Measurements from ENCODE around the gene TNS1. TPM values are rescaled to one million over a fixed set of nuclear protein-coding genes. Genes with fewer than 3 reads are reported as not detected.
A peak's percentile ranks its signal among the peaks of the same experiment; 100 is the strongest.

Gene TNS1
- total RNA-seq, 2 donors from 2014 or later, result 436 to 508 TPM

- intact Hi-C loops (cut with DNase I), result loop anchor here (5.0 kb wide), 1 partner anchor 42 kb away; no protein-coding TSS in a partner anchor
- peak; percentile 22 for DNase-seq
- no peak for ATAC-seq
Measured at GRCh38 chr2:217900010-217900779, 102.6 kb downstream of the TNS1 start.

- intact Hi-C loops (cut with DNase I), result loop anchor here (5.0 kb wide), 1 partner anchor 43 kb away; no protein-coding TSS in a partner anchor
- ATAC-seq (peak; percentile 6 to 45), DNase-seq (peak; percentile 78)
Measured at GRCh38 chr2:217899231-217900009, 103.4 kb downstream of the TNS1 start.

GRCh38 chr2:217897816-217898806, 104.7 kb downstream of the TNS1 start:
- ATAC-seq (peak; percentile 6 to 35), DNase-seq (peak; percentile 54)
- intact Hi-C loops (cut with DNase I), result no loop called here

GRCh38 chr2:217897091-217897715, 105.6 kb downstream of the TNS1 start:
- intact Hi-C loops (cut with DNase I), result no loop called here
- DNase-seq (peak; percentile 26), ATAC-seq (no peak)

- intact Hi-C loops (cut with DNase I), result no loop called here
- ATAC-seq (no peak), DNase-seq (peak; percentile 9)
Measured at GRCh38 chr2:217895070-217895635, 107.6 kb downstream of the TNS1 start.

GRCh38 chr2:217893440-217893839, 109.4 kb downstream of the TNS1 start:
- ATAC-seq, result no peak
- intact Hi-C loops (cut with DNase I), result loop anchor here (5.0 kb wide), 2 partner anchors 34 to 94 kb away; no protein-coding TSS in a partner anchor
- peak; percentile 17 for DNase-seq

GRCh38 chr2:217892560-217892959, 110.2 kb downstream of the TNS1 start:
- peak; percentile 16 for DNase-seq

GRCh38 chr2:217890445-217890844, 112.3 kb downstream of the TNS1 start:
- DNase-seq (peak; percentile 83), ATAC-seq (peak; percentile 61 to 70)
- intact Hi-C loops (cut with DNase I), result loop anchor here (5.0 kb wide), 2 partner anchors 37 to 97 kb away; no protein-coding TSS in a partner anchor

More at GRCh38 chr2:217892560-217892959, 110.2 kb downstream of the TNS1 start:
- intact Hi-C loops (cut with DNase I), result loop anchor here (5.0 kb wide), 2 partner anchors 35 to 95 kb away; no protein-coding TSS in a partner anchor
- no peak for ATAC-seq

GRCh38 chr2:217889656-217890055, 113.1 kb downstream of the TNS1 start:
- intact Hi-C loops (cut with DNase I), result loop anchor here (5.0 kb wide), 3 partner anchors 38 to 102 kb away; no protein-coding TSS in a partner anchor
- no peak for ATAC-seq
- DNase-seq, result peak; percentile 14

GRCh38 chr2:217887841-217888701, 114.7 kb downstream of the TNS1 start:
- ATAC-seq (peak; percentile 69 to 73), DNase-seq (peak; percentile 89)
- intact Hi-C loops (cut with DNase I), result loop anchor here (2.0 to 5.0 kb wide), 2 partner anchors 99 to 101 kb away; no protein-coding TSS in a partner anchor

- ATAC-seq (peak; percentile 30 to 33), DNase-seq (peak; percentile 81)
- intact Hi-C loops (cut with DNase I), result loop anchor here (2.0 to 5.0 kb wide), 2 partner anchors 98 to 100 kb away; no protein-coding TSS in a partner anchor
Measured at GRCh38 chr2:217886720-217887309, 116.0 kb downstream of the TNS1 start.

- DNase-seq (no peak), ATAC-seq (no peak)
- intact Hi-C loops (cut with DNase I), result loop anchor here (2.0 to 5.0 kb wide), 2 partner anchors 97 to 99 kb away; no protein-coding TSS in a partner anchor
Measured at GRCh38 chr2:217886091-217886490, 116.7 kb downstream of the TNS1 start.

- ATAC-seq (no peak), DNase-seq (no peak)
- intact Hi-C loops (cut with DNase I), result loop anchor here in 1 of 2 donors (5.0 kb wide), 1 partner anchor 98 kb away; no protein-coding TSS in a partner anchor
Measured at GRCh38 chr2:217884985-217885384, 117.8 kb downstream of the TNS1 start.

- ATAC-seq (peak in 1 of 2 donors; percentile 19), DNase-seq (no peak)
Measured at GRCh38 chr2:217880891-217881290, 121.9 kb downstream of the TNS1 start.

GRCh38 chr2:217880287-217880889, 122.4 kb downstream of the TNS1 start:
- ATAC-seq (no peak), DNase-seq (no peak)
- intact Hi-C loops (cut with DNase I), result no loop called here

More at GRCh38 chr2:217880891-217881290, 121.9 kb downstream of the TNS1 start:
- intact Hi-C loops (cut with DNase I), result no loop called here
